Uterus (tissue), 2 donors: ENCODE measurements around the gene C13orf46.

Source experiments
- CTCF ChIP-seq, 4 experiments: fragments of 200-600 bp in 2 of 4; fragments of 450-650 bp in 2 of 4; sonication (generic) in 2 of 4; IDR thresholded peaks; one replicate each; pipeline ENCODE4 v1.5.1; 2016 to 2019; ENCODE audit warnings: antibody characterized with exemption in 4 of 4, mild to moderate bottlenecking in 2 of 4, moderate library complexity in 1 of 4
- POLR2A ChIP-seq, 2 donors: fragments of 450-650 bp; IDR thresholded peaks; one replicate each; pipeline ENCODE4 v1.6.1; 2016; ENCODE audit warnings: antibody characterized with exemption in 2 of 2, mild to moderate bottlenecking in 1 of 2, moderate library complexity in 1 of 2

GRCh38 chr13:113955691-113956090, 18.2 kb downstream of the C13orf46 start:
- no peak for TF ChIP-seq POLR2A (IDR thresholded peaks at IDR 0.05)
- TF ChIP-seq CTCF (IDR thresholded peaks at IDR 0.05) = no peak
